ENCODE results near the gene PRR23B.
A peak's percentile ranks its signal among the peaks of the same experiment; 100 is the strongest.
"Not testable (repeated sequence)": the region's sequence is repeated elsewhere in the genome, so short reads cannot be mapped to it uniquely, and the experiment has no call there.

Gene PRR23B

GRCh38 chr3:139020868-139021234 lies at the start of gene PRR23B:
TSS of gene PRR23B (minus strand) at chr3:139020926. CDS start at chr3:139020661, 265 bp downstream.
- no peak for DNase-seq

GRCh38 chr3:139062918-139063317 lies 42.2 kb upstream of the PRR23B start:
- DNase-seq = no peak

- no peak for DNase-seq
Observed at GRCh38 chr3:139052802-139053600, 32.3 kb upstream of the PRR23B start.

GRCh38 chr3:139044366-139045210 lies 23.9 kb upstream of the PRR23B start, which contains the start of gene PRR23C:
TSS of gene PRR23C (minus strand) at chr3:139044892. CDS start at chr3:139044620, 272 bp downstream.
- no peak for DNase-seq

- no peak for DNase-seq
Observed at GRCh38 chr3:139043554-139044365, 23.0 kb upstream of the PRR23B start.

GRCh38 chr3:139037478-139037877 lies 16.8 kb upstream of the PRR23B start:
- no peak for DNase-seq

GRCh38 chr3:139032326-139033002 lies 11.7 kb upstream of the PRR23B start:
- DNase-seq = no peak

- DNase-seq = not testable (repeated sequence)
Observed at GRCh38 chr3:139030576-139030975, 9.8 kb upstream of the PRR23B start.

- no peak for DNase-seq
Observed at GRCh38 chr3:139024968-139025367, 4.2 kb upstream of the PRR23B start.

GRCh38 chr3:139020036-139020867 lies 474 bp downstream of the PRR23B start:
- DNase-seq = no peak

- DNase-seq = peak; percentile 12
Observed at GRCh38 chr3:139016430-139017048, 4.2 kb downstream of the PRR23B start.

GRCh38 chr3:139006051-139006716 lies 14.5 kb downstream of the PRR23B start, which contains the start of gene PRR23A:
TSS of gene PRR23A (minus strand) at chr3:139006268. CDS start at chr3:139006268, 0 bp downstream.
- no peak for DNase-seq

GRCh38 chr3:139005356-139005993 lies 15.3 kb downstream of the PRR23B start:
- DNase-seq = no peak

- DNase-seq = no peak
Observed at GRCh38 chr3:138995706-138996105, 25.0 kb downstream of the PRR23B start.

- DNase-seq = no peak
Observed at GRCh38 chr3:138987181-138987580, 33.5 kb downstream of the PRR23B start.

GRCh38 chr3:138985932-138986331 lies 34.8 kb downstream of the PRR23B start:
- no peak for DNase-seq

- DNase-seq = no peak
Observed at GRCh38 chr3:138984816-138985215, 35.9 kb downstream of the PRR23B start.

GRCh38 chr3:138976047-138976446 lies 44.7 kb downstream of the PRR23B start:
- no peak for DNase-seq

- no peak for DNase-seq
Observed at GRCh38 chr3:138975351-138975750, 45.4 kb downstream of the PRR23B start.

GRCh38 chr3:138974462-138974861 lies 46.3 kb downstream of the PRR23B start:
- DNase-seq = no peak
